ENCODE measurements around the gene TUBGCP4. TPM values are rescaled to one million over a fixed set of nuclear protein-coding genes. Genes with fewer than 3 reads are reported as not detected.
A peak's percentile ranks its signal among the peaks of the same experiment; 100 is the strongest.

Gene TUBGCP4
- total RNA-seq, 1 experiment from 2014 or later = 31.4 TPM

- CTCF ChIA-PET = interaction anchor here (0.8 to 1.7 kb wide), 6 partner anchors 9 to 30 kb away, joined by 3 to 7 read pairs (median 4); no protein-coding TSS in a partner anchor
- Mint-ChIP-seq H3K9me3 (ENCODE audit: unreplicated experiment) (no peaks in the 10 kb centered on the region), H3K4me1 (ENCODE audit: insufficient read depth, unreplicated experiment) (peaks cover 20% of the 10 kb centered on the region), H3K4me3 (ENCODE audit: unreplicated experiment) (no peak overlapping the region), H3K27ac (ENCODE audit: low read depth, unreplicated experiment) (no peak overlapping the region), H3K27me3 (ENCODE audit: insufficient read depth, unreplicated experiment) (no peaks in the 10 kb centered on the region), H3K36me3 (ENCODE audit: insufficient read depth, unreplicated experiment) (peaks cover 38% of the 10 kb centered on the region)
- TF ChIP-seq CTCF (IDR thresholded peaks at IDR 0.05; ENCODE audit: unreplicated experiment) = peak; percentile 63
- POLR2A ChIA-PET = interaction anchor here (1.0 kb wide), 1 partner anchor 13 kb away, joined by 4 read pairs; no protein-coding TSS in a partner anchor
- intact Hi-C loops (cut with micrococcal nuclease) = no loop called here
- peak; percentile 47 for DNase-seq (ENCODE audit: unreplicated experiment)
- BruUV-seq (replicated peaks) = no TSS peak
Observed at GRCh38 chr15:43376017-43376705, 5.3 kb downstream of the TUBGCP4 start.

- no peak for TF ChIP-seq CTCF (IDR thresholded peaks at IDR 0.05; ENCODE audit: unreplicated experiment)
- Mint-ChIP-seq H3K4me3 (ENCODE audit: unreplicated experiment) (no peak overlapping the region), H3K4me1 (ENCODE audit: insufficient read depth, unreplicated experiment) (peaks cover 6% of the 10 kb centered on the region), H3K27ac (ENCODE audit: low read depth, unreplicated experiment) (no peak overlapping the region), H3K27me3 (ENCODE audit: insufficient read depth, unreplicated experiment) (no peaks in the 10 kb centered on the region), H3K9me3 (ENCODE audit: unreplicated experiment) (no peaks in the 10 kb centered on the region), H3K36me3 (ENCODE audit: insufficient read depth, unreplicated experiment) (peaks cover 54% of the 10 kb centered on the region)
- intact Hi-C loops (cut with micrococcal nuclease) = no loop called here
- ChIA-PET CTCF (interaction anchor here (0.7 to 0.8 kb wide), 2 partner anchors 93 to 685 kb away, joined by 3 read pairs; no protein-coding TSS in a partner anchor), POLR2A (interaction anchor here (0.7 kb wide), 1 partner anchor 14 kb away, joined by 3 read pairs; no protein-coding TSS in a partner anchor)
- no TSS peak for BruUV-seq (replicated peaks)
- no peak for DNase-seq (ENCODE audit: unreplicated experiment)
Observed at GRCh38 chr15:43378601-43379000, 7.7 kb downstream of the TUBGCP4 start.

- DNase-seq (ENCODE audit: unreplicated experiment) = no peak
- peaks cover 82% of the 10 kb centered on the region for H3K36me3 Mint-ChIP-seq (ENCODE audit: insufficient read depth, unreplicated experiment)
- no peak overlapping the region for H3K27ac Mint-ChIP-seq (ENCODE audit: low read depth, unreplicated experiment)
- CTCF ChIA-PET = interaction anchor here (1.5 kb wide), 1 partner anchor 10 kb away, joined by 6 read pairs; no protein-coding TSS in a partner anchor
- no peaks in the 10 kb centered on the region for H3K27me3 Mint-ChIP-seq (ENCODE audit: insufficient read depth, unreplicated experiment)
- intact Hi-C loops (cut with micrococcal nuclease) = no loop called here
- no peaks in the 10 kb centered on the region for H3K9me3 Mint-ChIP-seq (ENCODE audit: unreplicated experiment)
- H3K4me1 Mint-ChIP-seq (ENCODE audit: insufficient read depth, unreplicated experiment) = no peaks in the 10 kb centered on the region
- TF ChIP-seq CTCF (IDR thresholded peaks at IDR 0.05; ENCODE audit: unreplicated experiment) = no peak
- BruUV-seq (replicated peaks) = no TSS peak
- no peak overlapping the region for H3K4me3 Mint-ChIP-seq (ENCODE audit: unreplicated experiment)
- POLR2A ChIA-PET = interaction anchor here (2.7 kb wide), 1 partner anchor 10 kb away, joined by 7 read pairs; no protein-coding TSS in a partner anchor
Observed at GRCh38 chr15:43382310-43382709, 11.4 kb downstream of the TUBGCP4 start.

- no peaks in the 10 kb centered on the region for H3K27me3 Mint-ChIP-seq (ENCODE audit: insufficient read depth, unreplicated experiment)
- no peak for TF ChIP-seq CTCF (IDR thresholded peaks at IDR 0.05; ENCODE audit: unreplicated experiment)
- H3K9me3 Mint-ChIP-seq (ENCODE audit: unreplicated experiment) = no peaks in the 10 kb centered on the region
- no peak for DNase-seq (ENCODE audit: unreplicated experiment)
- ChIA-PET CTCF (no interaction called here), POLR2A (interaction anchor here (1.6 kb wide), 1 partner anchor 20 kb away, joined by 3 read pairs; no protein-coding TSS in a partner anchor)
- no TSS peak for BruUV-seq (replicated peaks)
- no peaks in the 10 kb centered on the region for H3K4me1 Mint-ChIP-seq (ENCODE audit: insufficient read depth, unreplicated experiment)
- H3K36me3 Mint-ChIP-seq (ENCODE audit: insufficient read depth, unreplicated experiment) = peaks cover 82% of the 10 kb centered on the region
- intact Hi-C loops (cut with micrococcal nuclease) = no loop called here
- no peak overlapping the region for H3K4me3 Mint-ChIP-seq (ENCODE audit: unreplicated experiment)
- no peak overlapping the region for H3K27ac Mint-ChIP-seq (ENCODE audit: low read depth, unreplicated experiment)
Observed at GRCh38 chr15:43383070-43383469, 12.2 kb downstream of the TUBGCP4 start.

All from MCF 10A (cell line).